Stimulated activated naive CD8-positive, alpha-beta T cell treated with anti-CD3 and anti-CD28 coated beads, Interleukin-15, amount 100 ng/mL, for 72 hours (primary cell): ENCODE results near the gene SHISA8.

Source experiments
- ATAC-seq: fragments of 150-1000 bp; cut with Tn5 transposase; 2 replicates; pipeline ENCODE4 v1.10.0; 2021; ENCODE audit warnings: mild to moderate bottlenecking, moderate library complexity
- DNase-seq, 2 donors: peaks; one replicate each; pipeline ENCODE4 v3.0.0; 2021 to 2022
- H3K27ac Mint-ChIP-seq, 2 donors: one replicate each; pipeline ENCODE4 v1.8.0; 2022; ENCODE audit warnings: mild to moderate bottlenecking in 2 of 2, mixed read lengths in 2 of 2, moderate library complexity in 2 of 2
- H3K27me3 Mint-ChIP-seq: one replicate; pipeline ENCODE4 v1.8.0; 2022; ENCODE audit warnings: mixed read lengths
- H3K4me1 Mint-ChIP-seq: one replicate; pipeline ENCODE4 v1.8.0; 2022; ENCODE audit warnings: mild to moderate bottlenecking, mixed read lengths
- H3K4me3 Mint-ChIP-seq, 2 donors: one replicate each; pipeline ENCODE4 v1.8.0; 2022; ENCODE audit warnings: mild to moderate bottlenecking in 2 of 2, mixed read lengths in 2 of 2, moderate library complexity in 1 of 2
- H3K9me3 Mint-ChIP-seq, 2 donors: one replicate each; pipeline ENCODE4 v1.8.0; 2022; ENCODE audit warnings: mixed read lengths in 2 of 2

Gene SHISA8

DNA sequence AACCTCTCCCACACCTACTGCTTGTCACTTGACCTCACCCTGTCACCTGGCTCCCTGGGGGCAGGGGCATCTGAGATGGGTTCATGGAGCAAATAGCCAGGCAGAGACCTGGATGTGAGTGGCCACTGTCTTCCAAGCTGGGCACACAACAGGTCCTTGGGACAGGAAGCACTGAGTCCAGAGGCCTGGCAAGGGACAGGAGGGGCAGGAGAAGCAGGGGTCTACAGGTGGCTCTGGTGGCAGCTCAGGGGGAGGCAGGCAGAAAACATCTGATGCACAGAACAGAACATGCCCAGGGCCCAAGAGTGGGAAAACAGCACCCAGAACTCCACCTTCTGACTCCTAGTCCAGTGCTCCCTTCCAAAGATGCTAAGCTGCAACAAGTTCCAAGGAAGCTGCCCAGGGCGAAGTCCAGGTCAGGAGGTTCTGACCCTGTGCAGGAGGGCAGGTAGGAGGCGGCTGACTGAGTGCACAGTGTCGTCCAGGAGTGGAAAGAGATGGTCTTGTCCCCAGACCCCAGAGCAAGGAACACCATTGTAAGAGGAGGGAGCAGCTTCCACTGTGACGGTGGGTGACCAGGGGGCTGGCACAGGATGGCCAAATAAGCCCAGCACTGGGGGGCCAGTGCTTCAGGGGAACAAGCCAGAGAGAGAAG is 8.2 kb upstream of the SHISA8 start:
- Mint-ChIP-seq H3K9me3 (no peaks in the 10 kb centered on the region), H3K4me1 (peaks cover 58% of the 10 kb centered on the region), H3K4me3 (no peak overlapping the region), H3K27me3 (peaks cover 29% of the 10 kb centered on the region), H3K27ac (peak overlapping the region in 1 of 2 donors; percentile 79)
- ATAC-seq (no peak), DNase-seq (no peak)

DNA sequence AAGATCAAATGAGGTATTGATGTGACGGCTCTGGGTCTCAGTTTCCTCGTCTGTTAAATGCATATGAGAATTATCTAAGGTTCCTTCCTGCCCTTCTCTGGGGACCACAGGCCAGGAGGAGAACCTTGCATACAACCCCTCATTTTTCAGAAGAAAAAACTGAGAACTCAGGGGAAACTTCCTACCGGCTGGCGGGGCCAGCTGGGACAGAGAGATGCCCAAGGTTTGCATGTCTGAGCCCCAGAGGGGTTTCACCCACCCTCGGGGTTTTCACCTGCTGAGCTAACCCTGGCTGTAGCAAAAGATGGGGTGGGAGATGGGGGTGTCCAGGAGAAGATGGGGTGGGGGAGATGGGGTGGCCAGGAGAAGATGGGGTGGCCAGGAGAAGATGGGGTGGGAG is 7.5 kb upstream of the SHISA8 start:
- H3K27ac Mint-ChIP-seq: no peak overlapping the region
- no peaks in the 10 kb centered on the region for H3K9me3 Mint-ChIP-seq
- ATAC-seq: no peak
- peaks cover 29% of the 10 kb centered on the region for H3K27me3 Mint-ChIP-seq
- peaks cover 58% of the 10 kb centered on the region for H3K4me1 Mint-ChIP-seq
- no peak overlapping the region for H3K4me3 Mint-ChIP-seq
- DNase-seq: no peak

DNA sequence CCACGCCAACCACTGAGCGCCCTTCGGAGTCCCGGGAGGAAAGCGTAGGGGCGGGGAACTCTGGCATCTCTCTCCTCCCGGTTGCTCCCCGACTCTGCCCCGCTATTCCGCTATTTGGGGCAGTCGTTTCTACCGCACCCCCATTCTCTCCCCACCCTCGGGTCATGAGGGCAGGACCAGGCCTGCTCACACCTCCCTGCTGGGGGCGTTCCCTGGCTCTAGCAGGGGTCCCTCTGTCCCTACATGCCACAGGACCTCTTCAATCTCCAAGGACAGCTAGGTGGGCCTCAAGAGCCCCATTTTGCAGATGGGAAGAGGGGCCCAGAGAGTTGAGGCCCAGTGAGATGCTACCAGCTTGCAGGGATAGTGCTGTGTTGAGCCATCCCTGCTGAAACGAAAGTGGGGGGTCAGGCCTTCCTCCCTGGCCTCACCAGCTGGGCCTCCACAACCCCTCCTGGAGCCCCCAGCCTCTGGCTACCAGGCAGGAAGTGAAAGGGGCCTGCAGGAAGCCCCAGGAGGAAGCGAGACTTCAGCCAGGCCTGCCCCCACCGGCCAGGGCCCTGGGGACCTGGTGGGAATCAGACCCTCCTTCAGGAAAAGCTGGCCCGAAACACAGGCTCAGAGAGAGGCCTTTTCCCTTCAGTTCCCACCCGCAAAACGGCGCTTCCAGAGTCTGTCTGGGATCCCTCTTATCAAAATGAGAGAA is 5.5 kb upstream of the SHISA8 start:
- H3K4me1 Mint-ChIP-seq: peaks cover 58% of the 10 kb centered on the region
- H3K27ac Mint-ChIP-seq: peak overlapping the region in 1 of 2 donors; percentile 13
- ATAC-seq (no peak), DNase-seq (no peak)
- peaks cover 34% of the 10 kb centered on the region for H3K27me3 Mint-ChIP-seq
- peak overlapping the region; percentile 66 to 85 for H3K4me3 Mint-ChIP-seq
- H3K9me3 Mint-ChIP-seq: no peaks in the 10 kb centered on the region

DNA sequence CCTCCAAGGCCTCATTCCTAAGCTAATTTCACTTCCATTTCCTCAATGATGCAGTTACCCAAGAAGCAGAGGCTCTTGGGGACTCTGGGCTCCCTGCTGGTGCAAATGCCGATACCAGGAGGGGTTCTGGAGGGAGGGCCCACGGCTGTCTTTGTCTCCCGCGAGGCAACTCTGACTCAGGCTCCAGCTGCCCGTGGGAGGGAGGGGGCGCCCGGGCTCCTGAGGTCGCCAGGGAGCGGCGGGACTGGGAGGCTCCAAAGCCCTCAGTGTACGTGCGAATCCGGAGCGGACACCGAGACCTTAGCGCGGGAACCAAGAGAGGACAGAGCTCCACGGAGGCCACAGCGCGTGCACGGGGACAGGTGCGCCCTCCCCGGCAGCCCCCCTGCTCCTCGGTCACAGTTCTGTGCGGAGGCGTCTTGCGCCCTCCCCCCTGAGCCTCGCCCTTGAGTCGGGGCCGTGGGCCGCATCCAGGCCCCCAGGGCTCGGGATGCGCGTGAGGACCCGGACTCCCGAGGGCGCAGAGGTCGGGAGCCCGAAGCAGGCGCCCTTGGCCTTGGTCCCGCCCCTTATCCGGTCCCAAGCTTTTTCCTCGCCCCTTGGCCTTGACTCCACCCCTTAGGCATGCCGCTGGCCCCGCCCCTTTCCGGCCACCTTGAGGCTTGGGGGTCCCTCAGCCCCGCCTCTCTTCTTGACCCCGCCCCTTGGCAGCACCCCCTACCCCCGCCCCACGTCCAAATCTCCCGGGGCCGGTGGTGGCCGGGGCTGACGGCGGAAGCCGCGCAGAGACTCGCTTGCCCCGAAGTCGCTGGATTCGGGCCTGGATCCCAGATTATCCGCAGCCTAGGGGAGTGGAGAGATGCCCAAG is 4.7 kb upstream of the SHISA8 start:
- Mint-ChIP-seq H3K4me1 (peaks cover 54% of the 10 kb centered on the region), H3K27ac (no peak overlapping the region), H3K9me3 (no peaks in the 10 kb centered on the region), H3K4me3 (peak overlapping the region; percentile 73 to 85), H3K27me3 (peaks cover 31% of the 10 kb centered on the region)
- ATAC-seq (peak; percentile 48), DNase-seq (peak in 1 of 2 donors; percentile 43)

DNA sequence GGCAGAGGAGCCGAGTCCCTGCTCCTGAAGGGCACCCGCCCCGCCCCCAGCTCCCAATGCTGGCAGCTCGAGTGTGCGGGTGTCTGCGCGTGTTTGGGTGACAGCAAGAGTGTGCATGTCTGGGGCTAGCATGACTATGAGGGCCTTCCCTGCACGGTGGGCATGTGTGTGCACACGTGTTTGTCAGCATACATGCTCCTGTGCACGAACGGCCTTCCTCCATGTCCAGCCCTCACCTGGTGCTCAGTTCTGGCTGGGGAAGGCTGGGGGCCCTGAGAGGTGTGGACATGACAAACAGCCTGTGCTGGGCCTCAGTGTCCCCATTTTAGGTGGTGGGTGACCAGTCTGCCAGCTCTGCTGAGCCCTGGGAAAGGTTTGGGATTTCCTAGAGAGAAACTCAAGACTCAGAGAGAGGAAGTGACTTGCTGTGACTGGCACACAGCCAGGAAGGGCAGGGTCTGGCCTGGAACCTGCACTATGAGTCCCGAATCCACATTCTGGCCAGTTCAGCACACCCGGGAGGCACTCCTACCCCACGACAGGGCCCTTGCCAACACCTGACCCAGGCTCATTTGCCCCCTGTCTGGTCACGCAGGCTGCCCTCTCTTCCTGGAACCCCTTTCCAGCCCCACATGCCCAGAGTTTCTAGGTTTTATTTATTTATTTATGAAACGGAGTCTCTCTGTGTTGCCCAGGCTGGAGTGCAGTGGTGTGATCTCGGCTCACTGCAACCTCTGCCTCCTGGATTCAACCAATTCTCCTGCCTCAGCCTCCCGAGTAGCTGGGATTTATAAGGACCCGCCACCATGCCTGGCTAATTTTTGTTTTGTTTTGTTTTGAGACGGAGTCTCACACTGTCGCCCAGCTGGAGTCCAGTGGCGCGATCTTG is 3.3 kb upstream of the SHISA8 start:
- peak overlapping the region in 1 of 2 donors; percentile 54 for H3K27ac Mint-ChIP-seq
- H3K4me3 Mint-ChIP-seq: peak overlapping the region in 1 of 2 donors; percentile 37
- peaks cover 56% of the 10 kb centered on the region for H3K4me1 Mint-ChIP-seq
- ATAC-seq: no peak
- peaks cover 37% of the 10 kb centered on the region for H3K27me3 Mint-ChIP-seq
- DNase-seq: no peak
- no peaks in the 10 kb centered on the region for H3K9me3 Mint-ChIP-seq

DNA sequence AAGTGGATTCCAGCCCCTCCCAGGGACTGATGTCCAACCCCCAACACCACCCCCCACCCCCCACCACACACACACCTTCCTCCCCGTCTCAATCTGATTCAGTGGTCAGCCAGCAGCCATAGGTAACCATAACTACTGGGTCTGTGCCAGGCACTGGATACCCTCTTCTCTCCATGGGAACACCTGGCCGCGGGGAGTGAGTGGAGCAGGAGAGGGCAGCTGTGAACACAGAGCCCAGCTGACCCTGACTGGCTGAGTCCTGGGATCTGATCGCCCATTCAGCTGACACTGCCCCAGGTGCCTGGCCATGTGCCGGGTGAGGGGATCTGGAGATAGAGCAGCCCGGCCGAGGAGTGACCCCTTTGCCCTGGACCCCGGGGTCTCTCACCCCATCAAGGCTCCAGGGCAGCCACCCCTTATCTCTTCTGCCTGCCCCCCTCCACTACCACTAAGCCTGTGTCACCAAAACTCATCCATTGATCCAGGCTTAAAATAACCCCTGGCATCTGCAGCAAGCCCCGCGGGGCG is 2.6 kb upstream of the SHISA8 start:
- peak overlapping the region in 1 of 2 donors; percentile 37 for H3K4me3 Mint-ChIP-seq
- peaks cover 60% of the 10 kb centered on the region for H3K4me1 Mint-ChIP-seq
- ATAC-seq: no peak
- H3K9me3 Mint-ChIP-seq: no peaks in the 10 kb centered on the region
- no peak for DNase-seq
- H3K27me3 Mint-ChIP-seq: peaks cover 44% of the 10 kb centered on the region
- H3K27ac Mint-ChIP-seq: peak overlapping the region in 1 of 2 donors; percentile 54

DNA sequence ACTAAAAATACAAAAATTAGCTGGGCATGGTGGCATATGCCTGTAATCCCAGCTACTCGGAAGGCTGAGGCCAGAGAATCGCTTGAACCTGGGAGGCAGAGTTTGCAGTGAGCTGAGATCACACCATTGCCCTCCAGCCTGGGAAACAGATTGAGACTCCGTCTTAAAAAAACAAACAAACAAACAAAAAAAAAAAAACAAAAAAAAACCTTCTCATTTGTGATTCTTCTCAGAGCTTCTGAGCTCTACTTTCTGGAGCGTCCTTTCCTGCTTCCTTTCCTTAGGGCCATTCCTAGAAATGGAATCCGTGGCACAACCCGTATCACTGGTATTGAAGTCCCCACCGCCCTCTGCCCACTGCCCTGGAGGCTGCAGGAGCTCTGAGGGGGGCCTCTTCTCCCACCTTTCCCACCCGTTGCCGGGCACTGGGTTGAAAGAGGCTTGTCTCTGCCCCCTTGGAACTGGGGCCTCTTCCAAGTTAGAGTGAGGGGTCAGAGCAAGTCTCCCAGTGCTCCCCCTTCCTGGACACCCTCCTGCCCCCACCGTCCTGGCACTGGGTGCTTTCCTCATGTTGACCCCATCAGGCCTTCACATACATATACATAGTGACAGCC is 2.0 kb upstream of the SHISA8 start:
- Mint-ChIP-seq H3K27ac (no peak overlapping the region), H3K4me3 (no peak overlapping the region), H3K27me3 (peaks cover 50% of the 10 kb centered on the region), H3K4me1 (peaks cover 66% of the 10 kb centered on the region), H3K9me3 (no peaks in the 10 kb centered on the region)
- DNase-seq (no peak), ATAC-seq (no peak)

DNA sequence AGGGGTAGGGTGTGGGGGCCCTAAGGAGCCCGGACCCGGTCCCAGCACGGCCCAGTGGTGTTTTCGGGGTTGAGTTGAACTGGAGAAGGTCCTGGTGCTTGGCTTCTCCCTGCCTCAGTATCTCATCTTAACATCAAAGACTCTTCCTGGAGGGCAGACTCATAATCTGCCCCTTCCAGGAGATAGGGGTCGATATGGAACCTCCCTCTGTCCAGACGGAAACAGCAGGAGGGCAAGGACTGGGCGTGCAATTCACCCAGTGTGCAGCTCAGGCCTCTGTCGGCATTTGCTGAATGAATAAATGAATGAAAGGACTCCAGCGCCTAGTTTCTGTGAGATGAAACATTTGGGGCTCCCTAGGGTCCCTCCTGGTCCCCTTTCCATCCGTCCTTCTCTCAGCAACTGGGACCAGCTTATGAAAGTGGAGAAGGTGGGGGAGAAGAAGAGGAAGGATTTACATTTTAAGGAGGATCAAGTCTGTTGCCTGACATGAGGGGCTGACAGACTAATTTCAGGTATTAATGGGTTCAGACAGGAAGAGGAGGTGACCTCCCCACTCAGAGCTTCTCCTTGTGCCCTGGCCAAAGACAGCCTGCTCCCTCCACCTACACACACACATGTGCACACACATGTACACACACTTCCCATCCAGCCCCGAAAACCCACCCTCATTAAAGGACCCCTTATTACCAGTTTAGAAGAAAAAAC is 1.1 kb upstream of the SHISA8 start:
- Mint-ChIP-seq H3K4me1 (peaks cover 75% of the 10 kb centered on the region), H3K27me3 (peaks cover 59% of the 10 kb centered on the region), H3K4me3 (peak overlapping the region; percentile 47 to 65), H3K27ac (no peak overlapping the region), H3K9me3 (no peaks in the 10 kb centered on the region)
- DNase-seq (no peak), ATAC-seq (no peak)

DNA sequence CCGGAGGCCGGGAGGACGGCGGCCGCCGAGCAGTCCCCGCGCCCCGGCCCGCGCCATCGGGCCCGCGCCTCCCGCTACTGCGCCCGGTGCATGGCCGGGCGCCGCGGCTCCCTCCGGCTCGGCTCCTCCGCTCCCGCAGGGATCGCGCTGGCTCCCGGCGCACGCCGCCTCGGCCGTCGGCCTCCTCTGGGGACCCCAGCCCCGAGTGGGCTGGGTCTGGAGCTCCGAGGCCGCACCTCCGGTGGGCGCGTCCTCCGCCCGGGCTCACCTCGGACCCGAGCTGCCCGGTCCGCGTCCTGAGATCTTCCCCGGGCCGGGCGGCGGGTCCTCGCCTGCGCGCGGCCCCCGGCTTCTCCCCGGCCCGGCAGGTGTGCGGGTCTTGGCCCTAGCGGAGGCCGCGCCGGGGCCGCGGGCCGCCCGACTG is 251 bp downstream of the SHISA8 start:
- H3K4me1 Mint-ChIP-seq: peaks cover 72% of the 10 kb centered on the region
- no peak for DNase-seq
- no peak overlapping the region for H3K27ac Mint-ChIP-seq
- H3K4me3 Mint-ChIP-seq: no peak overlapping the region
- H3K27me3 Mint-ChIP-seq: peaks cover 64% of the 10 kb centered on the region
- peak; percentile 7 for ATAC-seq
- H3K9me3 Mint-ChIP-seq: no peaks in the 10 kb centered on the region

DNA sequence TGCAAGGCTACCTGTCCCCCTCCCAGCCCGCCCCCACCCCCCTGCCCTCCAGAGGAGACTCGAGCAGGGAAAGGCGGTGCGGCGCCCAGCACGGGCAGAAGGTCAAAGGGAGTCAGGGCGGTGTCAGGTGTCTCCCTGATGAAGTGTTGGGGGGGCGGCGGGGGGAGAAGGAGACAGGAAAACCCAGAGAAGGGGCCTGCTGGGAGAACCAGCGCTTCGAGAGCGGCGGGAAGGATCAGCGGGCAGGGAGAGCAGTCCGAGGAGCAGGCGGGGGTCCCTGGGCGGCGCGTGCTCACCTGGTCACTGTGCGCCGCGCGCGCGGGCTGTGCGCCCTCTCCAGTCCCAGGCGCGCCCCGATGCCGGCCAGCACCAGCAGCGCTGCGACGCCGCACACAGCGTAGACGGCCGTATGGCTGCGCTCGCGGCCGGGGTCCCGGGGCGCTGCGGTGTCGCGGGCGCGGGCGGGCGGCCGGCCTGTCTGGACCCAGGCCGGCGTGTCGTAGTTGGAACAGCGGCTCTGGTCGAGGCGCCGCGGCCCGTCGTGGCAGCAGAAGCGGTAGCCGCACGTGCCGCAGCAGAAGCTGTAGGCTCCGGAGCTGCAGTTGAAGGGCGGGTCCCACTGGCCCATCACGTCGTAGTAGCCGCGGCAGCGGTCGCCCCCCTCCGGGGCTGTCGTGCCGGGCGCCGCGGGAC is 886 bp downstream of the SHISA8 start:
- no peaks in the 10 kb centered on the region for H3K9me3 Mint-ChIP-seq
- peaks cover 72% of the 10 kb centered on the region for H3K4me1 Mint-ChIP-seq
- peak overlapping the region in 1 of 2 donors; percentile 33 for H3K4me3 Mint-ChIP-seq
- peak in 1 of 2 donors; percentile 38 for DNase-seq
- ATAC-seq: no peak
- H3K27me3 Mint-ChIP-seq: peaks cover 71% of the 10 kb centered on the region
- H3K27ac Mint-ChIP-seq: no peak overlapping the region

DNA sequence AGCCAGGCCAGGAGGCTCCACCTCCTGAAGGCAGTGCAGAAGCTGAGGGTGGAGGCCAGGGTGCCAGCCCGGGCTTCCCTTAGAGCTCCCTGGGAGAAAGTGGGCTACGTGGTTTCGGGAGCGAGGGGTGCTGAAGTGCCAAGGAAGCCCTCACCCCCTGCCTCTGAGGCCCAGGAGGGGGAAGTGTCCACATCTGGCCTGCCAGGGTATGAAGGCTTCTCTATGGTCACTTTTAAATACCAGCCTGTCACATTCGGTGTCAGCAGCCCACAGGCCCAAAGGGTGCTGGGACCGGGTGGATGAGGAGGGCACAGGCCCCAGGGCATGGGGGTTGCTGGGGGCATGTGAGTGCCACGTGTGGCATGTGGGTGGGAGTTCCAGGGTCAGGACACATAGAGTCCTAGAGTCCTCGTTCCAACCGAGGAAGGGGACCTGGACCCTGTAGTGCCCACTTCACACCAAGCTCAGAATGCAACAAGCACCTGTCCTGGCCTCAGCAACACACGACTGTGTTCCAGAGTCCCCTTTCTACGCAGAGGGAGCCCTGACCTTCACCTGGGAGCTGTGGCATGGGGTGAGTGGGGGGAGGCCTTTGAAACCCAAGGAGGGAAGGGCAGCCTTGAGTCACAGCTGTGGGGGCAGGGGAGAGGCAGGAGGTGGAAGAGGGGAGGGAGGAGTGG is 1.7 kb downstream of the SHISA8 start:
- ATAC-seq (no peak), DNase-seq (no peak)
- Mint-ChIP-seq H3K4me3 (peak overlapping the region; percentile 56 to 73), H3K27me3 (peaks cover 72% of the 10 kb centered on the region), H3K9me3 (no peaks in the 10 kb centered on the region), H3K27ac (peak overlapping the region in 1 of 2 donors; percentile 72), H3K4me1 (peaks cover 72% of the 10 kb centered on the region)

DNA sequence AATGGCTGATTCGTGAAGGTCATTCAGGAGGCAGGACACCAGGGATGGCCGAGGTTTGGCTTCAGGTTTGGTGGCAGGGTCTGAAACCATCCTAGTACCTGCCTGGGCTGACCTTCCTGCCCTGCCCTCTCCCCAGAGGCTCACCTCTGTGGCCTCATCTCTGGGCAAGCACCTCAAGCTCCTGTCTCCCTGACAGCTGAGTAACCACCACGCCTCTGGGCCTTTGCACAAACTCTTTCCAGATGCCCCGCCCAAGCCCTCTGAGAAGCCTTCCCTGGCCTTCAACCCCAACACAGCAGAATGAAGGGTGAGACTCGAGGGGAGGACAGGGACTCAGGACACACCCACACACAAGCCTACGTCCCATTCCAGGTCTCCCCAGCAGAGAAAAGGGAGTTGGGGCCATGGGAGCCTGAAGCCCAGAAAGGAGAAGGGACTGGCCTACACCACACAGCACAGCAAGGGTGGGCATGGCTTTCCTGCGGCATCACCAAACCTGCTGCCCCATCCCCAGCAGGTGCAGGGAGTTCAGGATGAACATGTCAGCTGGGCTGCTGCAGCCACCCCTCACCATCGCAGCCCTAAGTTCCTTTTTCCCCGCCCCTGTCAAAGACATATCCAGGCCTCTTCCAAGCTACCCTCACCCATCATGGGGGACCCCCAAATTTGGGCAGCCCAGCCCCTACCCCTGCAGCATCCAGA is 2.4 kb downstream of the SHISA8 start:
- ATAC-seq (no peak), DNase-seq (no peak)
- Mint-ChIP-seq H3K4me3 (peak overlapping the region in 1 of 2 donors; percentile 73), H3K27ac (peak overlapping the region in 1 of 2 donors; percentile 28), H3K27me3 (peaks cover 67% of the 10 kb centered on the region), H3K4me1 (peaks cover 72% of the 10 kb centered on the region), H3K9me3 (no peaks in the 10 kb centered on the region)
